HCT116 (cell line): ENCODE results near the gene FAM131B. TPM values are rescaled to one million over a fixed set of nuclear protein-coding genes. Genes with fewer than 3 reads are reported as not detected.

Experiments
- ATAC-seq: fragments of 200-7000 bp; cut with Tn5 transposase; 2 replicates; pipeline ENCODE4 v1.9.1; 2020; ENCODE audit warnings: mild to moderate bottlenecking, moderate library complexity
- BruUV-seq: library from RNA; stranded (reverse); fragments of 400-500 nt; replicated peaks from 2 replicates; lab custom pipeline; 2021; lab: Mats Ljungman, UMichigan
- CTCF ChIA-PET: fragments of 300-600 bp; sonication (Branson Sonifier 250); formaldehyde crosslinking; loops from one replicate; lab custom pipeline; 2021; ENCODE audit warnings: antibody characterized with exemption; lab: Charles Lee
- POLR2A ChIA-PET: fragments of 300-600, 350-600 bp; sonication (Branson Sonifier 250); formaldehyde crosslinking; loops from one replicate; lab custom pipeline; 2021; ENCODE audit warnings: antibody characterized with exemption; lab: Charles Lee
- RAD21 ChIA-PET, 2 experiments: fragments of 300-600 bp; sonication (Branson Sonifier 250); formaldehyde crosslinking; loops; one replicate each; lab custom pipeline; 2023; ENCODE audit warnings: low total read pairs in 2 of 2; ENCODE audit not compliant: uncharacterized antibody in 2 of 2, unreplicated experiment in 2 of 2, low non-redundant PET in 1 of 2; lab: Charles Lee
- DNase-seq: peaks from one replicate; pipeline ENCODE4 v3.0.0-alpha.2; 2010; ENCODE audit warnings: low read depth, low spot score
- H2AFZ ChIP-seq: fragments of 200-600 bp; shearing (Covaris generic), sonication (generic); 2 replicates; pipeline ENCODE4 v1.6.1; 2017; ENCODE audit warnings: low read depth, mixed run types, mixed read lengths, antibody characterized with exemption, low read length; ENCODE audit not compliant: poor library complexity, severe bottlenecking
- H3K27ac ChIP-seq: 2 replicates; pipeline ENCODE4 v1.5.1; 2012; ENCODE audit warnings: low read depth, low read length
- H3K27me3 ChIP-seq: fragments of 200-600 bp; sonication (generic); 2 replicates; pipeline ENCODE4 v1.6.1; 2016; ENCODE audit warnings: mixed run types, low read length, mixed read lengths; ENCODE audit not compliant: insufficient read depth
- H3K36me3 ChIP-seq, 2 experiments: fragments of 200-500 bp in 1 of 2; fragments of 200-600 bp in 1 of 2; sonication (Bioruptor generic) in 1 of 2; sonication (generic) in 1 of 2; 2 replicates each; pipeline versions ENCODE4 v1.5.1 to v1.6.1; 2014 to 2016; ENCODE audit warnings: low read length in 2 of 2, inconsistent platforms in 1 of 2, mixed read lengths in 1 of 2, mixed run types in 1 of 2; ENCODE audit not compliant: insufficient read depth in 2 of 2, control insufficient read depth in 1 of 2
- H3K4me1 ChIP-seq, 2 experiments: fragments of 200-600 bp in 1 of 2; sonication (generic) in 1 of 2; 2 replicates each; pipeline versions ENCODE4 v1.5.1 to v1.6.1; 2012 to 2017; ENCODE audit warnings: low read length in 2 of 2, inconsistent platforms in 1 of 2, mild to moderate bottlenecking in 1 of 2, mixed read lengths in 1 of 2, mixed run types in 1 of 2, moderate library complexity in 1 of 2; ENCODE audit not compliant: insufficient read depth in 2 of 2, control insufficient read depth in 1 of 2
- H3K4me2 ChIP-seq: fragments of 200-600 bp; sonication (generic); 2 replicates; pipeline ENCODE4 v1.6.1; 2017; ENCODE audit warnings: mixed run types, low read length, mixed read lengths
- H3K4me3 ChIP-seq, 2 experiments: fragments of 200-600 bp in 1 of 2; sonication (generic) in 1 of 2; replicated peaks in 1 of 2; 2 replicates each; pipeline ENCODE4 v1.5.1; 2011 to 2016; ENCODE audit warnings: low read length in 2 of 2, control low read depth in 1 of 2, low read depth in 1 of 2, mild to moderate bottlenecking in 1 of 2, mixed read lengths in 1 of 2, mixed run types in 1 of 2
- H3K79me2 ChIP-seq: fragments of 200-600 bp; sonication (generic); 2 replicates; pipeline ENCODE4 v1.6.1; 2017; ENCODE audit warnings: mild to moderate bottlenecking, mixed run types, low read length, moderate library complexity, mixed read lengths; ENCODE audit not compliant: insufficient read depth
- H3K9ac ChIP-seq: fragments of 200-600 bp; sonication (generic); 2 replicates; pipeline ENCODE4 v1.6.1; 2016; ENCODE audit warnings: low read length, mixed read lengths
- H3K9me2 ChIP-seq: fragments of 200-600 bp; sonication (generic), shearing (Covaris generic); 2 replicates; pipeline ENCODE4 v1.6.1; 2017; ENCODE audit warnings: mixed run types, mild to moderate bottlenecking, moderate library complexity; ENCODE audit not compliant: insufficient read depth
- H3K9me3 ChIP-seq, 2 experiments: fragments of 200-500 bp in 1 of 2; fragments of 200-600 bp in 1 of 2; sonication (Bioruptor generic) in 1 of 2; sonication (generic) in 1 of 2; 2 replicates each; pipeline ENCODE4 v1.6.1; 2014 to 2017; ENCODE audit warnings: low read length in 2 of 2, mixed read lengths in 2 of 2, inconsistent platforms in 1 of 2, low read depth in 1 of 2, mild to moderate bottlenecking in 1 of 2, mixed run types in 1 of 2, moderate library complexity in 1 of 2; ENCODE audit not compliant: control insufficient read depth in 1 of 2, insufficient read depth in 1 of 2
- H4K20me1 ChIP-seq: fragments of 200-600 bp; sonication (generic), shearing (Covaris generic); 2 replicates; pipeline ENCODE4 v1.6.1; 2017; ENCODE audit warnings: mixed run types, mild to moderate bottlenecking, moderate library complexity; ENCODE audit not compliant: insufficient read depth
- CBX3 ChIP-seq: IDR thresholded peaks from 2 replicates; pipeline ENCODE4 v1.6.1; 2012; ENCODE audit warnings: low read depth
- EZH2 ChIP-seq: fragments of 200-600 bp; sonication (generic); IDR thresholded peaks from 2 replicates; pipeline ENCODE4 v1.6.1; 2017; ENCODE audit warnings: antibody characterized with exemption, mixed run types
- JUND ChIP-seq: IDR thresholded peaks from 2 replicates; pipeline ENCODE4 v1.6.1; 2012
- TCF7L2 ChIP-seq: IDR thresholded peaks from 2 replicates; pipeline ENCODE4 v1.7.0; 2011; ENCODE audit warnings: borderline replicate concordance, inconsistent platforms; ENCODE audit not compliant: insufficient read depth, insufficient read length; ENCODE audit errors: extremely low read depth
- YY1 ChIP-seq: IDR thresholded peaks from 2 replicates; pipeline ENCODE4 v1.6.1; 2011; ENCODE audit warnings: low read length, low read depth, moderate library complexity, mild to moderate bottlenecking; ENCODE audit not compliant: insufficient replicate concordance; ENCODE audit errors: extremely low read depth
- intact Hi-C: fragments of 100-400 bp; cut with micrococcal nuclease; formaldehyde crosslinking; loops from 2 replicates; pipeline ENCODE4 v1.10.0; 2022
- total RNA-seq: library from RNA; stranded (reverse); gene quantifications from one replicate; pipeline ENCODE4 v1.2.1, GENCODE V29; 2021; ENCODE audit not compliant: unreplicated experiment
- TF ChIP-seq, protein P1 (sequence below): IDR thresholded peaks from 2 replicates; pipeline ENCODE4 v1.6.1; 2012; ENCODE audit warnings: low read depth

The FAM131B gene
- total RNA-seq, 1 experiment from 2014 or later = 0.20 TPM

DNA sequence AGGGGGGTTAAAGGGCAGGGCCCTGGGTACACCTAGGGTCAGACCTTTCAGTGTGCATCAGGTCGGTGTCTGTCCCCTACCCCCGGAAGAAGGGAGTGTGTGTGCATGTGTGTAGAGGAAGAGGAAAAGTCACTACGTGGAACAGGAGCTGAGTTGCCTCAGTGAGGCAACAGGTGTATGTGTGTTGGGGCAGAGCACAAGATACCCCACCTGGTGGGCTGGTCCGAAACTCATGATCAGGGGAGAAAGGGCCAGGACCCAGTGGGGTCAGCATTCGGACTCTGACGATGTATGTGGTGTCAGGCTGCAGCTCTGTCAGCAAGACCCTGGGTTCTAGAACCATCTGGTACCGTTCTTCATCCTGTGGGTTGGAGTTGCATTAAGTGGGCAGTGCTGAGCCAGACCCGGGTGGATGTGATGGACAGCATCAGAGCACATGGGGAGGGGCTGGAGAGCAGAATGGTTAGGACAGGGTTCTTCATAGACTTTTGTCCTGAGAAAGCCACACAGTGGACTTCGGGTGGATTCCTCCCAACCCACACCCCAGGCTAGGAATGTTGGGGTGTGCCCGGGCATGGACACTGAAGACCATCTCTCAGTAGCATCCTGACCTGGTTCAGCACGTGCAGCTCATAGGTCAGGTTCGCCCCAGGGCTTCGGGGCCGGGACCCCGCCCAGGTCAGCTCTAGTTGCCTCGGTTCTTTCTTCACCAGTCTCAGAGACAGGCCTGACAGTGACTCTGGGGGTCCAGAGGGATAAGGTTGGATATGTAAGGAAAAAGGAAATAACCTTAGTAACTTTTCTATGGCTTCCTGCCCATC is 35.4 kb upstream of the FAM131B start:
- DNase-seq (no peak), ATAC-seq (no peak)
- Histone ChIP-seq H4K20me1 (no peaks in the 10 kb centered on the region), H3K9me2 (no peaks in the 10 kb centered on the region), H3K4me2 (no peak overlapping the region), H2AFZ (no peak overlapping the region), H3K36me3 (peaks cover 0 to 6% of the 10 kb centered on the region in 2 experiments; a peak in 2 of 4 replicates), H3K9ac (no peak overlapping the region), H3K79me2 (no peaks in the 10 kb centered on the region), H3K27me3 (no peaks in the 10 kb centered on the region), H3K4me3 (no peak overlapping the region), H3K4me1 (no peaks in the 10 kb centered on the region), H3K27ac (no peak overlapping the region), H3K9me3 (no peaks in the 10 kb centered on the region)
- ChIA-PET CTCF (no interaction called here), POLR2A (no interaction called here), RAD21 (no interaction called here)
- BruUV-seq = no TSS peak
- no peak for TF ChIP-seq TCF7L2
- TF ChIP-seq JUND = no peak
- TF ChIP-seq, protein P1, sequence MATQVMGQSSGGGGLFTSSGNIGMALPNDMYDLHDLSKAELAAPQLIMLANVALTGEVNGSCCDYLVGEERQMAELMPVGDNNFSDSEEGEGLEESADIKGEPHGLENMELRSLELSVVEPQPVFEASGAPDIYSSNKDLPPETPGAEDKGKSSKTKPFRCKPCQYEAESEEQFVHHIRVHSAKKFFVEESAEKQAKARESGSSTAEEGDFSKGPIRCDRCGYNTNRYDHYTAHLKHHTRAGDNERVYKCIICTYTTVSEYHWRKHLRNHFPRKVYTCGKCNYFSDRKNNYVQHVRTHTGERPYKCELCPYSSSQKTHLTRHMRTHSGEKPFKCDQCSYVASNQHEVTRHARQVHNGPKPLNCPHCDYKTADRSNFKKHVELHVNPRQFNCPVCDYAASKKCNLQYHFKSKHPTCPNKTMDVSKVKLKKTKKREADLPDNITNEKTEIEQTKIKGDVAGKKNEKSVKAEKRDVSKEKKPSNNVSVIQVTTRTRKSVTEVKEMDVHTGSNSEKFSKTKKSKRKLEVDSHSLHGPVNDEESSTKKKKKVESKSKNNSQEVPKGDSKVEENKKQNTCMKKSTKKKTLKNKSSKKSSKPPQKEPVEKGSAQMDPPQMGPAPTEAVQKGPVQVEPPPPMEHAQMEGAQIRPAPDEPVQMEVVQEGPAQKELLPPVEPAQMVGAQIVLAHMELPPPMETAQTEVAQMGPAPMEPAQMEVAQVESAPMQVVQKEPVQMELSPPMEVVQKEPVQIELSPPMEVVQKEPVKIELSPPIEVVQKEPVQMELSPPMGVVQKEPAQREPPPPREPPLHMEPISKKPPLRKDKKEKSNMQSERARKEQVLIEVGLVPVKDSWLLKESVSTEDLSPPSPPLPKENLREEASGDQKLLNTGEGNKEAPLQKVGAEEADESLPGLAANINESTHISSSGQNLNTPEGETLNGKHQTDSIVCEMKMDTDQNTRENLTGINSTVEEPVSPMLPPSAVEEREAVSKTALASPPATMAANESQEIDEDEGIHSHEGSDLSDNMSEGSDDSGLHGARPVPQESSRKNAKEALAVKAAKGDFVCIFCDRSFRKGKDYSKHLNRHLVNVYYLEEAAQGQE = no peak
- no peak for TF ChIP-seq CBX3
- TF ChIP-seq YY1 = no peak
- no peak for TF ChIP-seq EZH2
- intact Hi-C loops = no loop called here
